Aorta (tissue), 4 donors: ENCODE data around the gene XAB2. TPM values are rescaled to one million over a fixed set of nuclear protein-coding genes. Genes with fewer than 3 reads are reported as not detected.

Experiments
- microRNA-seq, 2 donors: library from miRNA; unstranded; fragments of <30 nt; microRNA quantifications; one replicate each; pipeline ENCODE4 v1.2.0, GENCODE V29; 2020
- polyA plus RNA-seq, 2 donors: library from polyadenylated mRNA; stranded (reverse); fragments of 200-250 nt; gene quantifications; one replicate each; pipeline ENCODE4 v1.2.3, GENCODE V29; 2013
- total RNA-seq, 2 donors: library from RNA; stranded (reverse); fragmentation: NEBNext Ultra II Directional; extraction: Animal tissue kit (Norgen Biotek cat#: 25700); gene quantifications; one replicate each; pipeline ENCODE4 v1.2.1, GENCODE V29; 2021
- donor health status: healthy with polysubstance abuse.
- donor health status: Bipolar disorder and iron deficiency.
- donor health status: DM: no; HTN: no; CAD: no.
- donor health status: DM: yes; HTN: yes; CAD: no.

The XAB2 gene
- total and polyA plus RNA-seq, 4 donors = 17.0 to 93.8 (median 29.7) TPM

Small RNA genes lying within 50 kb of the gene (microRNA-seq; reads per million reads assigned to microRNA genes)
- gene MIR6792 = 0 reads per million in 2 donors

Other genes starting within 250 kb of the XAB2 start
- gene PEX11G, start 140.5 kb downstream of the XAB2 start, total RNA-seq = 1 to 10 TPM; 1.9 TPM
- gene PEX11G, start 140.5 kb downstream of the XAB2 start, polyA plus RNA-seq = 1 to 10 TPM; 4.0 to 5.3 TPM
- gene ZNF358, start 113.4 kb downstream of the XAB2 start, total RNA-seq = 10 to 100 TPM; 52.0 to 61.1 TPM
- 100 to 1,000 TPM in 1 of 2 donors, 10 to 100 TPM in 1; 49.1 to 119 TPM for gene ZNF358, start 113.4 kb downstream of the XAB2 start, polyA plus RNA-seq
- gene MCOLN1, start 106.9 kb downstream of the XAB2 start, total RNA-seq = 10 to 100 TPM; 21.2 to 36.0 TPM
- gene MCOLN1, start 106.9 kb downstream of the XAB2 start, polyA plus RNA-seq = 10 to 100 TPM; 14.5 to 34.6 TPM
- gene PNPLA6, start 93.8 kb downstream of the XAB2 start, total RNA-seq = 100 to 1,000 TPM in 1 of 2 donors, 10 to 100 TPM in 1; 90.3 to 136 TPM
- 10 to 100 TPM; 25.0 to 92.3 TPM for gene PNPLA6, start 93.8 kb downstream of the XAB2 start, polyA plus RNA-seq
- gene CAMSAP3, start 33.7 kb downstream of the XAB2 start, total RNA-seq = not detected
- 1 to 10 TPM in 1 of 2 donors, under 1 TPM in 1; 0.05 to 5.0 TPM for gene CAMSAP3, start 33.7 kb downstream of the XAB2 start, polyA plus RNA-seq
- 10 to 100 TPM; 81.2 to 95.7 TPM for gene PET100, start 248 bp upstream of the XAB2 start, total RNA-seq
- gene PET100, start 248 bp upstream of the XAB2 start, polyA plus RNA-seq = 10 to 100 TPM; 67.6 to 96.4 TPM
- not detected for gene PCP2, start 4.2 kb upstream of the XAB2 start, total RNA-seq
- not detected for gene PCP2, start 4.2 kb upstream of the XAB2 start, polyA plus RNA-seq
- 10 to 100 TPM; 30.3 to 35.4 TPM for gene STXBP2, start 7.6 kb upstream of the XAB2 start, total RNA-seq
- 10 to 100 TPM; 11.4 to 27.4 TPM for gene STXBP2, start 7.6 kb upstream of the XAB2 start, polyA plus RNA-seq
- not detected for gene RETN, start 39.5 kb upstream of the XAB2 start, total RNA-seq
- 1 to 10 TPM in 1 of 2 donors, not detected in 1; 2.6 TPM for gene RETN, start 39.5 kb upstream of the XAB2 start, polyA plus RNA-seq
- 1 to 10 TPM in 1 of 2 donors, under 1 TPM in 1; 0.63 to 4.3 TPM for gene MCEMP1, start 47.5 kb upstream of the XAB2 start, total RNA-seq
- 1 to 10 TPM in 1 of 2 donors, under 1 TPM in 1; 0.10 to 8.3 TPM for gene MCEMP1, start 47.5 kb upstream of the XAB2 start, polyA plus RNA-seq
- gene TRAPPC5, start 51.3 kb upstream of the XAB2 start, total RNA-seq = 10 to 100 TPM; 54.0 to 60.1 TPM
- 10 to 100 TPM; 26.8 to 79.6 TPM for gene TRAPPC5, start 51.3 kb upstream of the XAB2 start, polyA plus RNA-seq
- 1 to 10 TPM in 1 of 2 donors, under 1 TPM in 1; 0.36 to 2.9 TPM for gene FCER2, start 72.6 kb upstream of the XAB2 start, total RNA-seq
- gene FCER2, start 72.6 kb upstream of the XAB2 start, polyA plus RNA-seq = not detected
- gene CLEC4G, start 102.6 kb upstream of the XAB2 start, total RNA-seq = 10 to 100 TPM in 1 of 2 donors, 1 to 10 TPM in 1; 2.8 to 26.8 TPM
- gene CLEC4G, start 102.6 kb upstream of the XAB2 start, polyA plus RNA-seq = 1 to 10 TPM in 1 of 2 donors, not detected in 1; 2.3 TPM
- gene CD209, start 118.0 kb upstream of the XAB2 start, total RNA-seq = 10 to 100 TPM; 19.2 to 63.9 TPM
- gene CD209, start 118.0 kb upstream of the XAB2 start, polyA plus RNA-seq = 1 to 10 TPM; 1.0 to 3.1 TPM
- gene CLEC4M, start 133.7 kb upstream of the XAB2 start, total RNA-seq = not detected
- under 1 TPM in 1 of 2 donors, not detected in 1; 0.50 TPM for gene CLEC4M, start 133.7 kb upstream of the XAB2 start, polyA plus RNA-seq
- gene EVI5L, start 200.7 kb upstream of the XAB2 start, total RNA-seq = 10 to 100 TPM; 13.0 to 13.4 TPM
- gene EVI5L, start 200.7 kb upstream of the XAB2 start, polyA plus RNA-seq = 10 to 100 TPM in 1 of 2 donors, 1 to 10 TPM in 1; 4.3 to 11.9 TPM
- under 1 TPM in 1 of 2 donors, not detected in 1; 0.09 TPM for gene PRR36, start 244.8 kb upstream of the XAB2 start, total RNA-seq
- under 1 TPM in 1 of 2 donors, not detected in 1; 0.13 TPM for gene PRR36, start 244.8 kb upstream of the XAB2 start, polyA plus RNA-seq